ENCODE data around the gene DENND4A.

Gene DENND4A

DNA sequence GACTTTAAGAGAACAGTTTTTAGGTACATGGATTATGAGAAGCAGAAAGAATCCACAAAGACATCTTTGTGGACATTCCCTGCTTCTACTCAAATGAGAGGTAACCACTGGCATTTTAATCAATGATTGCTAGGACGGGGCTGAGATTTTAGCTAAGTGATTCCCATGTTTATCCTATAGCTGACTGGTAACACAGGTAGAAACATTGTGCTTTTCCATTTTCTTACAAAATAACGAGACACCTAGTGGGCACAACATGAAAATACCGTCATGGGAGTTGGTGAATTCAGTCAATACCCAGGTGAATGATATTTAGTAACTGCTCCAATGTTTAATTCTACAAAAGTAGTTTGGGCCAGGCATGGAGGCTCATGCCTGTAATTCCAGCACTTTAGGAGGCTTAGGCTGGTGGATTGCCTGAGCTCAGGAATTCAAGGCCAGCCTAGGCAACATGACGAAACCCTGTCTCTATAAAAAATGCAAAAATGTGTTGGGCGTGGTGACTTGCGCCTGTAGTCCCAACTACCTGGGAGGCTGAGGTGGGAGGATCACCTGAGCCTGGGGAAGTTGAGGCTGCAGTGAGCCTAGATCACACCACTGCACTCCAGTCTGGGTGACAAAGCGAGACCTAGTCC lies 37.2 kb upstream of the DENND4A start:
- Histone ChIP-seq H3K36me3 (ENCODE audit: control insufficient read depth, insufficient read depth, low read length) (no peaks in the 10 kb centered on the region), H3K27me3 (replicated peaks; ENCODE audit: control insufficient read depth, insufficient read depth, low read length) (no peaks in the 10 kb centered on the region), H3K4me3 (replicated peaks; ENCODE audit: low read depth, low read length) (no peak overlapping the region)
- no peak for DNase-seq (ENCODE audit: extremely low read depth, insufficient read length)
- TF ChIP-seq, protein P1, sequence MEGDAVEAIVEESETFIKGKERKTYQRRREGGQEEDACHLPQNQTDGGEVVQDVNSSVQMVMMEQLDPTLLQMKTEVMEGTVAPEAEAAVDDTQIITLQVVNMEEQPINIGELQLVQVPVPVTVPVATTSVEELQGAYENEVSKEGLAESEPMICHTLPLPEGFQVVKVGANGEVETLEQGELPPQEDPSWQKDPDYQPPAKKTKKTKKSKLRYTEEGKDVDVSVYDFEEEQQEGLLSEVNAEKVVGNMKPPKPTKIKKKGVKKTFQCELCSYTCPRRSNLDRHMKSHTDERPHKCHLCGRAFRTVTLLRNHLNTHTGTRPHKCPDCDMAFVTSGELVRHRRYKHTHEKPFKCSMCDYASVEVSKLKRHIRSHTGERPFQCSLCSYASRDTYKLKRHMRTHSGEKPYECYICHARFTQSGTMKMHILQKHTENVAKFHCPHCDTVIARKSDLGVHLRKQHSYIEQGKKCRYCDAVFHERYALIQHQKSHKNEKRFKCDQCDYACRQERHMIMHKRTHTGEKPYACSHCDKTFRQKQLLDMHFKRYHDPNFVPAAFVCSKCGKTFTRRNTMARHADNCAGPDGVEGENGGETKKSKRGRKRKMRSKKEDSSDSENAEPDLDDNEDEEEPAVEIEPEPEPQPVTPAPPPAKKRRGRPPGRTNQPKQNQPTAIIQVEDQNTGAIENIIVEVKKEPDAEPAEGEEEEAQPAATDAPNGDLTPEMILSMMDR (IDR thresholded peaks at IDR 0.05; ENCODE audit: insufficient read depth, low read length, poor library complexity, severe bottlenecking): peak; percentile 55

DNA sequence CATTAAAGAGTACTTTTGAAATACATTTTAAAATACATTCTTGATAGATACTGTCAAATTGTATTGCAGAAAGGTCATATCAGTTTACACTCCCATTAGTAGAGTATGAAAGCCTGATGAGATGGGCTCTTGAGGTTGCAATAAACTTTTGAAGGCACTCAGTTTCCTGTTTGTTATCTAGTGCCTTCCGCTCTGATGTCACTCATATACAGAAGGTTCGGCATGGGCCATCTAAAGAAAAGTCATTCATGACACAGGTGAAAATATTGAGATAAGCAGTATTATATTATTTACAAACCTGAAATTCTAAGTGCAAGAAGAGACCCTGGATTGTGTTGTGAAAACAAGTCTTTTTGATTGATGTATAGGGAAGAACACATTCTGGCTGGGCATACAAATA lies 36.5 kb upstream of the DENND4A start:
- TF ChIP-seq, protein P1 (IDR thresholded peaks at IDR 0.05; ENCODE audit: insufficient read depth, low read length, poor library complexity, severe bottlenecking): no peak
- H3K27me3 ChIP-seq (replicated peaks; ENCODE audit: control insufficient read depth, insufficient read depth, low read length): no peaks in the 10 kb centered on the region
- no peak overlapping the region for H3K4me3 ChIP-seq (replicated peaks; ENCODE audit: low read depth, low read length)
- H3K36me3 ChIP-seq (ENCODE audit: control insufficient read depth, insufficient read depth, low read length): no peaks in the 10 kb centered on the region
- DNase-seq (ENCODE audit: extremely low read depth, insufficient read length): no peak

DNA sequence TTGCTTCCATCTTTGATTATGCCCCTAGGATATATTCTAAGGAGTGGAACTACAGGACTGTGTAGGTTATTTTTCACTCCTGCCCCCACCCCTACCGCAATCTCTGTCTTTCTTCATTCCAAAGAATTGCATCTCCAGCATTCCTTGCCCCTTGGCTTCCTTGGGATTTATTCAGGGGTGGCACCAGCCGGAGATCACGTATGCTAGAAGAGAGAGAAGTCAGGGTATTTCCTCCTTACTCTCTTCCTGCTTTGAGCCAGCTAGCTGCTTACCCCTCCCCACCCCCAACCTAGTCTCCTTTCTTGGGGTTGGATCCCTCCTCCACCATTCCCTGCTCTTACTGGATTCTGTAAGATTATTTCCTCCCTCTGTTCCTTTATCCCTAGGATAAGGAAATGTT lies 35.0 kb upstream of the DENND4A start:
- no peaks in the 10 kb centered on the region for H3K36me3 ChIP-seq (ENCODE audit: control insufficient read depth, insufficient read depth, low read length)
- no peaks in the 10 kb centered on the region for H3K27me3 ChIP-seq (replicated peaks; ENCODE audit: control insufficient read depth, insufficient read depth, low read length)
- no peak for DNase-seq (ENCODE audit: extremely low read depth, insufficient read length)
- no peak overlapping the region for H3K4me3 ChIP-seq (replicated peaks; ENCODE audit: low read depth, low read length)
- TF ChIP-seq, protein P1 (IDR thresholded peaks at IDR 0.05; ENCODE audit: insufficient read depth, low read length, poor library complexity, severe bottlenecking): no peak

DNA sequence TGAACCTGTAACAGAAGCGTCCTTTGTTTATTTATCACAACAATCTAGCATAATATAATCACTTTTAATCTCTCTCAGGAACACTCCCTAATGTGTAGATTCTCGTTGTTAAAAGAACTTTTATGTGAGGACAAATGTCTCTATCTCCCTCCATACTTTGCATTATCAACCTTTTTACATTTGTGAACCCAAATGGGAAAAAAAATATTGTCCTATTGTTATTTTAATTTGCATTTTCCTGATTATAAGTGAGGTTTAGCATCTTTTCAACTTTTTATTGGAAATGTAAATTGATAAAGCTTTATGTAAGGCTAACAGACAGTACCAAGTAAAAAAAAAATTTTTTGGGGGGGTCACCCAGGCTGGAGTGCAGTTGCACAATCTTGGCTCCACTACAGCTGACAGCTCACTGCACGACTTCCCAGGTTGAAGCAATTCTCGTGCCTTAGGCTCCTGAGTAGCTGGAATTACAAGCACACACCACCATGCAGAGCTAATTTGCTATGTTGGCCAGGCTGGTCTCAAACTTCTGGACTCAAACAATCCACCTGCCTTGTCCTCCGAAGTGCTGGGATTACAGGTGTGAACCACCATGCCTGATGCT lies 33.0 kb upstream of the DENND4A start:
- Histone ChIP-seq H3K4me3 (replicated peaks; ENCODE audit: low read depth, low read length) (no peak overlapping the region), H3K27me3 (replicated peaks; ENCODE audit: control insufficient read depth, insufficient read depth, low read length) (no peaks in the 10 kb centered on the region), H3K36me3 (ENCODE audit: control insufficient read depth, insufficient read depth, low read length) (no peaks in the 10 kb centered on the region)
- TF ChIP-seq, protein P1 (IDR thresholded peaks at IDR 0.05; ENCODE audit: insufficient read depth, low read length, poor library complexity, severe bottlenecking): no peak
- DNase-seq (ENCODE audit: extremely low read depth, insufficient read length): no peak

DNA sequence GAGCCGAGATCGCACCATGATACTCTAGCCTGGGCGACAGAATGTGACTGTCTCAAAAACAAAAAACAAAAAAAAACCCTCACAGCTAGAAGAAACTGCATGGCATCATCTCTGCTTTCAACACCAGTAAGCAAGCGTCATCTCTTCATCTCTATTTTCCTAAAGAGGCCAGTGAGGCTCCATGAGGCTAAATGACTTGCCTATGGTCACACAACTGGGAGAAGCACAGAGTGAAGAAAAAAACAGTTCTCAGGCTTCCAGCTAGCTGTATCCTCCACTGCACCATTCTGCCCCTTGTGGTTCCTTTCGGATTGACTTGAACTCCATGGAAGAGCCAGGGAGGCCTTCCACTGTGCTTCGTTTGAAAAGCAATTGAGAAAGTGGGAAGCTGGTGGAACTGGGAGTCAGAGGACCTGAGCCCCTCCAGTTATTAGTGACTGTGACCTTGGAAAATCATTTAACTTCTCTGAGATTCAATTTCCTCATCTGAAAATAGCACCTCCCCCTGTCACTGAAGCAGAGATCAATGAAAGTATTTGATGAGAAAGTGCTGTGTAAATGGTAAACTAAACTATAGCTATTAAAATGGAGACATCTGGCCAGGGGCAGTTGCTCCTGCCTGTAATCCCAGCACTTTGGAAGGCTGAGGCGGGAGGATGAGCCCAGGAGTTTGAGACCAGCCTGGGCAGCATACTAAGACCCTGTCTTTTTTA lies 32.1 kb upstream of the DENND4A start:
- TF ChIP-seq, protein P1 (IDR thresholded peaks at IDR 0.05; ENCODE audit: insufficient read depth, low read length, poor library complexity, severe bottlenecking): peak; percentile 59
- DNase-seq (ENCODE audit: extremely low read depth, insufficient read length): no peak
- H3K4me3 ChIP-seq (replicated peaks; ENCODE audit: low read depth, low read length): no peak overlapping the region
- no peaks in the 10 kb centered on the region for H3K27me3 ChIP-seq (replicated peaks; ENCODE audit: control insufficient read depth, insufficient read depth, low read length)
- H3K36me3 ChIP-seq (ENCODE audit: control insufficient read depth, insufficient read depth, low read length): no peaks in the 10 kb centered on the region
